Stimulated activated CD4-positive, alpha-beta T cell treated with anti-CD3 and anti-CD28 coated beads, Interleukin-15, amount 100 ng/mL, for 48 hours (primary cell): ENCODE data around the gene GPBP1L1.
"Not testable (repeated sequence)": the region's sequence is repeated elsewhere in the genome, so short reads cannot be mapped to it uniquely, and the experiment has no call there.

Experiments used
- DNase-seq, 2 donors: peaks; one replicate each; pipeline ENCODE4 v3.0.0-alpha.2; 2020; ENCODE audit warnings: low read depth in 2 of 2

The GPBP1L1 gene

GRCh38 chr1:45640293-45640692 lies 46.0 kb downstream of the GPBP1L1 start:
- no peak for DNase-seq

DNA sequence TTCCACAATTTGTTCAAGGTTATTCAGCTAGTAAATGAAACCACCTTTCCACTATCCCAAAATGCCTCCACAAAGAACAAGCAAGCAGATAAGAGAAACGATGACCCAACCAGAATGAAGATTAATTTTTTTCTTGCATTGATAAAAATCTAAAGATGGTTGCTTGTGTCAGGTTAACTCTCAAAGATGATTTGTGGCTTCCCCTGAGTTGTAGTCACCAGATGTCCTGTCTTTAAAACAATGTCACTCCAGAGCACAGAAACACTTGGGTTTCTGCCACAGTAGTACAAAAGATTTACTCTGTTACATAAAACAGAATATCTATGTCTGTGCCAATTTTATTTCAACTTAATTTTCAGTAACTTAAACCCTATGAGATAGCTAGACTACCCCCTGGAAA lies 51.1 kb downstream of the GPBP1L1 start:
- no peak for DNase-seq

DNA sequence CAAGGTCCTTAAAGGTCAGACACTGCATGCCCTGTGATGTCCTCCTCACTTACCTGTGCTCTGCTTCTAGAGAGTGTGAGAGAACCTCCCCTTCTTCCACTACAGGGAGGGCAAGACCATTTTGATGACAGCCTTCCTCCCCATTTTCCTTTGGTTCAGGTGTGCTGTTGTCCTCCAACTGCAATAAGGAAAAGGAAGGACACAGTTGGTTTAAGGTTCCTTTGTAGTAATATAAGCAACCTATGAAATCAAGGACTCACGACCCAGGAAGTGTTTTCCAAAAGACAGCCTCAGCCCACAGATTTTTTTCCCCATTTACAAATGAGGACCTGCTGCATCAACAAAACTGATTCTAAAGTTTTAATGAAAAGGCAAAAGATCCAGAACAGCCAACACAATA lies 55.9 kb downstream of the GPBP1L1 start:
- no peak for DNase-seq

GRCh38 chr1:45629035-45629434 lies 57.3 kb downstream of the GPBP1L1 start:
- DNase-seq = no peak

DNA sequence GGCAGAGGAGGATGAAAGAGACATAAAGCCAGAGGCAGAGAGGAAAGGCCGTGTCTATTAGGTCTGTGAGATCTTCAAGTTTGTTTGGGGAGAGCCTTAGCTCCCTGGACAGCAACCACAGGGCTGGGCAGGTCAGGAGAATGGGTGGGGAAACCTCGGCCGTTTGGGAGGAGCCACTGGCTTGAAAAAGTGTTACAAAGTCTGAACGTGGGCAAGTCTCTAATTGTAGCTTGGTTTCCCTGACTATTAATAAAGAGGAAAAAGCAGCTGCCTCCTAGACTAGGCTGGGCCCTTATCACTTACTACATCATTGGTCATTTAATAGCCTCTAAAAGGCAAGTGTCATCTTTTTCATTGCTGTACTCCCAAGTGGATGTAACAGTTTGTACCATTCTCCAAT lies 62.4 kb downstream of the GPBP1L1 start, which contains the start of gene CCDC17:
Gene CCDC17 (minus strand): TSS at position 83 of the 400 bp plus-strand sequence. CDS start 145 bp downstream, outside the sequence.
- DNase-seq = no peak

- no peak for DNase-seq
Measured at GRCh38 chr1:45622524-45623394, 63.6 kb downstream of the GPBP1L1 start.

DNA sequence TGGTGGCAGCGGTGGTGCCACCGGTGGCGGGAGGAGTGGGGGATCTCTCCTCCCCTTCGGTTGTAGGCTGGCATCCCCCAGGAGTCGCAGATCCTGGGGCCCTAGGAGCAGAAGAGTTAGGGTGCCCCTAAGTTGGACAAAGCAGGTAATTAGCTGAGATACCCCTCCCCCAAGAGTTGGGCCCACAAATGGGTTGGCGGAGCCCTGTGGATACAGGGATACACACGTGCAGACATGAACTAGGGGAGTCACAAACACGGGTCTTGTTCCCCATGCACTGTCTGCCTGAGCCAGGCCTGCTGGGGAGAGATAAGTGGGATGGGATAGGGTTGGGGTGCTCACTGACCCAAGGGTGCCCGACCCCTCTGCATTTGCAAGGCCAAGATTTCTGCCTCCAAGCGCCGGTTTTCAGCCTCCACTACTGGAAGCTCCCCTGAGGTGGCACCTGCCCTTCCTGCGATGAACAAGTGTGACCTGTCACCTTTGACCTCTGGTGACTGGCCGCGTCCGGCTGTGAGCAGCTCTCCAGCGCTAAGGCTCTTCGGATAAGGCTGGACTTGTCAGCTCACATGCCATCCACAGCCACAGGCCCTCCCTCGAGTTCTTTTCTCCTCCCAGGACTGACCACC lies 64.3 kb downstream of the GPBP1L1 start:
- no peak for DNase-seq

DNA sequence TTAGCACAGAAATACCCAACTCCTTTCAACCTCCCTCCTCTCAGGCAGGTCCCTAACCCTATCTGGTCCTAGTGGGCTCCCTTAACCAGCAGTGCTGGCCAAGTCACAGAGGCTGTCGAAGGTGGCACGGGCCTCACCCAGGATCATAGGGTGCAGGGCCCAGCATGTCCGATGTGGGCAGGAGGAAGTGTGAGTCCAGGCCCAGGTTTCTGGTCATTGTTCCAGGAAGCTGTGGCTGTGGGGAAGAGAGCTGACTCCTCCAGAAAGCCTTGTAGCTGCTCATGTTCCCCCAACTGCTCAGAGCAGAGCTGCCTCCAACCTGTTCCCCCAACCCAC lies 64.9 kb downstream of the GPBP1L1 start:
- no peak for DNase-seq

DNA sequence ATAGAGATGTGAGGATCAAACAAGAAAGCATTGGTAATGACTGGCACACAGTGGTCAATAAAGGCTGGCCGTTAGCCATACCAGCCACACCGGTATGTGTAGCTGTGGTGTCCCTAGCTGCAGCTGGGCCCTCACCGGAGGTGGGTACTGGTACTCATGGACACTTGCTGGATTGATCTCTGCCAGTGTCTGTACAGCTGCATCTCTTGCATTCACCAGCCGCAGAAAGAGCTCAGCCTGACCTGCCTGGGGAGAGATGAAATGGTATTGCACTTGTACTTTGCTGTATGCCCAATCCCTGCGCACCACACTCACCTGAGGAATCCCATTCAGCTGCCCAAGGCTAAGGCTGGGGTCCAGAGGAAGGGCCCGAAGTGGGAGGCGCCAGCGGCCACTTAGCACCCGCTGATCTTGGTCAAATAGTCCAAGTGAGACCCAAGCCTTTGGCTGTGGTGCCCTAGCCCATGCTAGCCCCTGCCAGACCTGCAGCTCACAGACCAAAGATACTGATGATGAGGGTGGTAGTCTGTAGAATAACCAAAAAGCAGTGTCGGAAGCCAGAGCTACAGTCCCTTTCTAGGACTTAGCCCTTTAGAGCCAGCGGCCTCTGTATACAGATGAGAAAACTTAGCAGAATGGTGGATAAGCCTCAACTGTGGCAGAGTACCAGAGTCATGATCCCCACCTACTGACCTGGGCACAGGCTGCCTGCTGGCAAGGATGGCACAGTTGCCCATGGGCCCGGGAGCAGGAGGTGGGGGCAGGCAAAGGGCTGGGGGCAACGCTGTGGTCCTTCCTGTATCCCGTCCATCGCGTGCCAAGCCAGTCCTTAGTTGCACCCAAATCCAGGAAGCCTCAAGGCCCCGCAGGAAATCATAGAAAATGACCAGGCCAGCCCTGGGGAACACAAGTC lies 65.5 kb downstream of the GPBP1L1 start:
- no peak for DNase-seq

DNA sequence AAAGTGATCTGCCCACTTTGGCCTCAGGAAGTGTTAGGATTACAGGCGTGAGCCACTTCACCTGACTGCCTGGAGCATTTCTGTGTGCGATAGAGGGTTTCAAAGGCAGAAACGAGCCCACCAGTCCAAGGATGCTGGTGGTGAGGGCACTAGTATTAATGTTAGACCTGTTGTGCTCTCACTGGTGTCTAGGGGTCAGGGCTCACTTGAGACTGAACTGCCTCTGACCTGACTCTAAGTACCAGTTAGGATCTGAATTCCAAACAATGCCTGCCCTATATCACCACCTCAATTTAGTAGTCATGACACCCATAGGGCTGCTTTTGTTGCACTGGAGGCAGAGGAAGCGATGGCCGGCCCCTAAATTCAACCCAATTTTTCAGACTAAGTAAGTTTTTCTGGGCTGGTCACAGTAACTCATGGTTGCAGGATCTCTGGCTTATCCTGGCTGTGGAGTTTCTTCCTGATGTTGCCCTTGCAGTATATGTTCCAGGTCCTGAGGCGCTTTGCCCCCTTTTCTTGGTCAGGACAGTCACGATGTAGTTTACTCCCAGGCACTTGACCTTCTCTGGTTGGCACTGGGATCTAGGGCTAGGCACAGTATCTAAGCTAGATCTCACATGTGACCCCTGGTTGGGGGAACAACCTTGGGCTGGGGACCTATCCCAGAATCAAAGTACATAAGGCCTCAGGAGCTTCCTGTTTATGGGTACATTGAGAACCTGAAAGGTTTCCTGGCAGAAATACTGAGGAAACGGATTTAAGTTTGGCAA lies 67.0 kb downstream of the GPBP1L1 start:
- DNase-seq = no peak

- no peak for DNase-seq
Measured at GRCh38 chr1:45617618-45618017, 68.7 kb downstream of the GPBP1L1 start.

DNA sequence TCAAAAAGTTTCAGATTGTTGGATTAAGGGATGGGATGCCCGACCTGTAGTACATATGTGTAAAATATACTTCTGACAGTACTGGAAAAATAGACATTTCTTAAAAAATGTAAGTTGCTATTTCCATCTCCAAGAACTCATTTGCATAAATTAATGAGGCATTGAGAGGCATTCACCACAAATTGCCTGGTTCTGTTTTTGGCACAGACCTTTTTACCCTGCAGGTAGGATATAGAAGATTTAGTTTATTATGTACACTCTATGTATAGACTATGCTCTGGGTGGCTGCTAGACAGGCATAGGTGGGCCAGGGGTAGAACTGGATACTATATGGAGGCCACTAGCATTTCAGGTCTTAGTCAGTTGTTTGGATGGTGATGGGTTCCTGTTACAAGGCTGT lies 70.4 kb downstream of the GPBP1L1 start:
- DNase-seq = no peak

DNA sequence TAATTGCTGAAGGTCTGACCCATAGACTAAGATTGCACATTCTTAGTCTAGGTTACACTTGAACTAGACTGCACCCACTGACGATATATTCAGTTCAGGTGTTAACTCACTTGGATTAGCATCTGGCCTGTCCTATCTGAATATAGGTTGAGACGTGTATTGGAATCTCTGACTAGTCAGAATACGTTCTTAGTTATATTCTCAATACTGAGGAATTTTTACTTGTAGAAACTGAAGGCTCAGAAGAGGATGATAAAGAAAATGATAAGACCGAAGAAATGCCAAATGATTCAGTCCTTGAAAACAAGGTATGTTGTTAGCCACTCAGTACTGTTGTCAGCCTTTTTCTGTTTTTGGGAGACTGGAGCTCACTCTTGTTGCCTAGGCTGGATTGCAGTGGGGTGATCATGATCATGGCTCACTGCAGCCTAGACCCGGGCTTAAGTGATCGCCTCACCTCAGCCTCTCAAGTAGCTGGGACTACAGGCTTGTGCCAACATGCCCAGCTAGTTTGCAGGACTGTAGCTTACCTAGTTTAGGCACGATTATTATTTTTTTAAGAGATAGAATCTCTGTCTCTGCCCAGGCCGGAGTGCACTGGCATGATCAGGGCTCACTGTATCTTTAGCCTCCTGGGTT lies 73.3 kb downstream of the GPBP1L1 start:
- DNase-seq = no peak

DNA sequence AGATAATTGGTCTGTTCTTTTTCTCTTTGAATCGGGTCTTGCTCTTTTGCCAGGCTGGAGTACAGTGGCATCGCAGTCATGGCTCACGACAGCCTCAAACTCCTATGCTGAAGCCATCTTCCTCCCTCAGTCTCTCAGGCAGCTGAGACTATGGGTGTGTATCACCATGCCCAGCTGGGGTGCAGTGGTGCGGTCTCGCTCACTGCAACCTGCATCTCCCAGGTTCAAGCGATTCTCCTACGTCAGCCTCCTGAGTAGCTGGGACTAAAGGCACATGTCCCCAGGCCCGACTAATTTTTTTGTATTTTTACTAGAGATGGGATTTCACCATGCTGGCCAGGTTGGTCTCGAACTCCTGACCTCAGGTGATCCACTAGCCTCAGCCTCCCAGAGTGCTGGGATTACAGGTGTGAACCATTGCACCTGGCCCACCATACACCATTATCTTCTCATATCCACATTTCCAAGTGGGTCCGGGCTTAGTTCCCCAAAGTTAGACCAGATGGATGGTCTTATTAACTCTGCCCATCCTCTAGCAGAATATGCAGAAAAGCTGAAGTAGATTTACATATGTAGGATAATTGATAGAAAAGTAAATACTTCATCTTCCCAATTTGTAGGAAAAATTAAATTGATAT lies 75.6 kb downstream of the GPBP1L1 start:
- DNase-seq = no peak

DNA sequence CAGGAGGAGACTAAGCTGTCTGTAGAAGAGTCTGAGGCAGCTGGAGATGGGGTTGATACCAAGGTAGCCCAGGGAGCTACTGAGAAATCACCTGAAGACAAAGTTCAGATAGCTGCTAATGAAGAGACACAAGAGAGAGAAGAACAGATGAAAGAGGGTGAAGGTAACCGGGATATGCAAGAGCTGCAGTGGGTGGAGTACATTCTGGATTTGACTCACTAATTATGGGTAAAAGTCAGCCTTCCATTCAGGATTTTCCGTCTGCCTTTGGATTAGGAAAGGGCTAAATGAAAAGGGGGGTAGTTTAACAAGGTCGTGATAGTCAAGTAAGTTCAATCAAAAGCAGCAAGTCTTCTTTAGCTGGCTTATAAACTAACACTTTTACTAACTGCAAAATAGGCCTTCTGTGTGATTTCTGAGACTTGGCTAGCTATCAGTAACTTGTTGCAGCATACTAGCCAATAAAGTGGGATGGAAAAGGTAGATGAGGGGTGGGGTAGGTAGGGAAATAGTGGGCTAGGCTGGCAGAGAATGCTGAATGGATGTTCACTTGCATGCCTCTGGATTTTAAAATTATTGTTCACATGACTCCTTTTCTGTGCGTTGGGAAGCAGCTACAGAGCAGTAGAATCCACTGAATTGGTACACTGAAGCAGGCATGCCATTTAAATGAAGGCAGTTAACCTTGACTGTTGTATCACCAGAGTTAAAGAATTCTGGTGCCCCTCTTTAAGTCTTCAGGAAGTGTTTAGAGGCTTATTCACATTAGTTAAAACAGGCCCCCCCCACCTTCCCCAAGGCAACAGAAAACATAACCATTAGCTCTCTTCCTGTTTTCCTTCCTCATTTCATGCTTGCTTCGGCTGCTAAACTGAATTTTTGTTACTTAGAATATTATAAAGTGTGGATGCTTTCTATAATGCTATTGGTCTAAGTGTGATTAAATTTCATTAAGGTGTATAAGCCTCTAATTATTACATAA lies 77.9 kb downstream of the GPBP1L1 start:
- DNase-seq = no peak

DNA sequence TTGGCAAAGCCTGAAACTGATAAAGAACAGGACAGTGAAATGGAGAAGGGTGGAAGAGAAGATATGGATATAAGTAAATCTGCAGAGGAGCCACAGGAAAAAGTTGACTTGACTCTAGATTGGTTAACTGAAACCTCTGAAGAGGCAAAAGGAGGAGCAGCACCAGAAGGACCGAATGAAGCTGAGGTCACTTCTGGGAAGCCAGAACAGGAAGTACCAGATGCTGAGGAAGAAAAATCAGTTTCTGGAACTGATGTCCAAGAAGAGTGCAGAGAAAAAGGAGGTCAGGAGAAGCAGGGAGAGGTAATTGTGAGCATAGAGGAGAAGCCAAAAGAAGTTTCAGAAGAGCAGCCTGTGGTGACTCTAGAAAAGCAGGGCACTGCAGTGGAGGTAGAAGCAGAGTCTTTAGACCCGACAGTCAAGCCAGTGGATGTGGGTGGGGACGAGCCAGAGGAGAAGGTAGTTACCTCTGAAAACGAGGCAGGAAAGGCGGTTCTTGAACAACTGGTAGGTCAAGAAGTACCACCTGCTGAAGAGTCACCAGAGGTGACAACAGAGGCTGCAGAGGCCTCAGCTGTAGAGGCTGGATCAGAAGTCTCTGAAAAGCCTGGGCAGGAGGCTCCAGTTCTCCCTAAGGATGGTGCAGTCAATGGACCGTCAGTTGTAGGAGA lies 78.8 kb downstream of the GPBP1L1 start:
- no peak for DNase-seq

GRCh38 chr1:45604239-45604638 lies 82.1 kb downstream of the GPBP1L1 start:
- DNase-seq = no peak

GRCh38 chr1:45596765-45597164 lies 89.6 kb downstream of the GPBP1L1 start:
- DNase-seq = not testable (repeated sequence)

- DNase-seq = no peak
Measured at GRCh38 chr1:45594412-45594811, 91.9 kb downstream of the GPBP1L1 start.
